Thyroid gland (tissue), 4 donors: ENCODE measurements around the gene GPRC5A.

Source experiments
- POLR2A ChIP-seq, 2 donors: fragments of 450-650 bp; IDR thresholded peaks; one replicate each; pipeline ENCODE4 v1.6.1; 2017; ENCODE audit warnings: antibody characterized with exemption in 2 of 2, mild to moderate bottlenecking in 2 of 2, moderate library complexity in 1 of 2
- TF ChIP-seq, protein P1 (sequence below), 6 experiments: fragments of 200-600 bp in 3 of 6; fragments of 450-650 bp in 3 of 6; sonication (generic) in 3 of 6; IDR thresholded peaks; one replicate each; pipeline ENCODE4 v1.5.1; 2016 to 2019; ENCODE audit warnings: antibody characterized with exemption in 6 of 6, mild to moderate bottlenecking in 2 of 6, inconsistent platforms in 1 of 6, moderate library complexity in 1 of 6

GRCh38 chr12:12893438-12893837 lies 2.1 kb downstream of the GPRC5A start:
- no peak for TF ChIP-seq POLR2A (IDR thresholded peaks at IDR 0.05)
- TF ChIP-seq, protein P1, sequence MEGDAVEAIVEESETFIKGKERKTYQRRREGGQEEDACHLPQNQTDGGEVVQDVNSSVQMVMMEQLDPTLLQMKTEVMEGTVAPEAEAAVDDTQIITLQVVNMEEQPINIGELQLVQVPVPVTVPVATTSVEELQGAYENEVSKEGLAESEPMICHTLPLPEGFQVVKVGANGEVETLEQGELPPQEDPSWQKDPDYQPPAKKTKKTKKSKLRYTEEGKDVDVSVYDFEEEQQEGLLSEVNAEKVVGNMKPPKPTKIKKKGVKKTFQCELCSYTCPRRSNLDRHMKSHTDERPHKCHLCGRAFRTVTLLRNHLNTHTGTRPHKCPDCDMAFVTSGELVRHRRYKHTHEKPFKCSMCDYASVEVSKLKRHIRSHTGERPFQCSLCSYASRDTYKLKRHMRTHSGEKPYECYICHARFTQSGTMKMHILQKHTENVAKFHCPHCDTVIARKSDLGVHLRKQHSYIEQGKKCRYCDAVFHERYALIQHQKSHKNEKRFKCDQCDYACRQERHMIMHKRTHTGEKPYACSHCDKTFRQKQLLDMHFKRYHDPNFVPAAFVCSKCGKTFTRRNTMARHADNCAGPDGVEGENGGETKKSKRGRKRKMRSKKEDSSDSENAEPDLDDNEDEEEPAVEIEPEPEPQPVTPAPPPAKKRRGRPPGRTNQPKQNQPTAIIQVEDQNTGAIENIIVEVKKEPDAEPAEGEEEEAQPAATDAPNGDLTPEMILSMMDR (IDR thresholded peaks at IDR 0.05), result no peak
